ENCODE measurements around the gene INPP5F.
"Not testable (repeated sequence)": the region's sequence is repeated elsewhere in the genome, so short reads cannot be mapped to it uniquely, and the experiment has no call there.

INPP5F gene

DNA sequence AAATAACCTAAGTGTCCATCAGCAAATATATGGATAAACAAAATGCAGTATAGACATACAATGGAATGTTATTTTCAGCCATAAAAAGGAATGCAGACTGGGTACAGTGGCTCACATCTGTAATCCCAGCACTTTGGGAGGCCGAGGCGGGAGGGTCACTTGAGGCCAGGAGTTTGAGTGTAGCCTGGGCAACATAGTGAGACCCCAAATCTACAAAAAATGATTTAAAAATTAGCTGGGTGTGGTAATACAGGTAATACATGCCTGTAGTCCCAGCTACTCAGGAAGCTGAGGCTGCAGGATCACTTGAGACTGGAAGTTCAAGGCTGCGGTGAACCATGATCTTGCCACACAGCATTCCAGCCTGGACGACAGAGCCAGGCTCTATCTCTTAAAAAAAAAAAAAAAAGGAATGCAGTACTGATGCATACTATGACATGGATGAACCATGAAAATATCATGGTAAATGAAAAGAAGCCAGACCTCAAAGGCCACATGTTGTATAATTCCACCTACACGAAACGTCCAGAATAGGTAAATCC, 139.9 kb downstream of the INPP5F start:
- in situ Hi-C loops (cut with MboI; ENCODE audit: low sequenced_read_pairs, unreplicated experiment): no loop called here
- TF ChIP-seq, protein P1, sequence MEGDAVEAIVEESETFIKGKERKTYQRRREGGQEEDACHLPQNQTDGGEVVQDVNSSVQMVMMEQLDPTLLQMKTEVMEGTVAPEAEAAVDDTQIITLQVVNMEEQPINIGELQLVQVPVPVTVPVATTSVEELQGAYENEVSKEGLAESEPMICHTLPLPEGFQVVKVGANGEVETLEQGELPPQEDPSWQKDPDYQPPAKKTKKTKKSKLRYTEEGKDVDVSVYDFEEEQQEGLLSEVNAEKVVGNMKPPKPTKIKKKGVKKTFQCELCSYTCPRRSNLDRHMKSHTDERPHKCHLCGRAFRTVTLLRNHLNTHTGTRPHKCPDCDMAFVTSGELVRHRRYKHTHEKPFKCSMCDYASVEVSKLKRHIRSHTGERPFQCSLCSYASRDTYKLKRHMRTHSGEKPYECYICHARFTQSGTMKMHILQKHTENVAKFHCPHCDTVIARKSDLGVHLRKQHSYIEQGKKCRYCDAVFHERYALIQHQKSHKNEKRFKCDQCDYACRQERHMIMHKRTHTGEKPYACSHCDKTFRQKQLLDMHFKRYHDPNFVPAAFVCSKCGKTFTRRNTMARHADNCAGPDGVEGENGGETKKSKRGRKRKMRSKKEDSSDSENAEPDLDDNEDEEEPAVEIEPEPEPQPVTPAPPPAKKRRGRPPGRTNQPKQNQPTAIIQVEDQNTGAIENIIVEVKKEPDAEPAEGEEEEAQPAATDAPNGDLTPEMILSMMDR (IDR thresholded peaks at IDR 0.05; ENCODE audit: borderline replicate concordance, control extremely low read depth, extremely low read depth, insufficient read depth, missing control alignments): no peak
- DNase-seq (ENCODE audit: low spot score): no peak

DNA sequence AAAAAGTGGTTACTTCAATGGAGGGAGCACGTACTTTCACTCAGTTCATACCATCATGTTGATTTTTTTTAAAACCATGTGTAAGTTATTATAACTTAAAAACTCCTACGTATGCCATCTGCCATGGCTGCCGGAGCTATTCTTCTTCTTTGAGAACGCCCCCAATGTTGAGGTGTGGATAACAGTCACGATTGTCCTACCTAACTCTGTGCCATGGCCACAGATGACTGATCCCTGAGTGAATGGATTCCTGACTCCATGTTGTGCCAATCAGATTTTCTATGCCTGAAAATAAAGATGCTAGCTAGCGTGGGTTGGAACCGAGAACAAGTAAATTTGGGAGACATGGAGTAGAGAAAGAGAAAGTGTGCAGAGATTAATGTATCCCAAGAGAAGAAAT, 141.5 kb downstream of the INPP5F start:
- in situ Hi-C loops (cut with MboI; ENCODE audit: low sequenced_read_pairs, unreplicated experiment): no loop called here
- no peak for DNase-seq (ENCODE audit: low spot score)
- TF ChIP-seq, protein P1 (IDR thresholded peaks at IDR 0.05; ENCODE audit: borderline replicate concordance, control extremely low read depth, extremely low read depth, insufficient read depth, missing control alignments): no peak

DNA sequence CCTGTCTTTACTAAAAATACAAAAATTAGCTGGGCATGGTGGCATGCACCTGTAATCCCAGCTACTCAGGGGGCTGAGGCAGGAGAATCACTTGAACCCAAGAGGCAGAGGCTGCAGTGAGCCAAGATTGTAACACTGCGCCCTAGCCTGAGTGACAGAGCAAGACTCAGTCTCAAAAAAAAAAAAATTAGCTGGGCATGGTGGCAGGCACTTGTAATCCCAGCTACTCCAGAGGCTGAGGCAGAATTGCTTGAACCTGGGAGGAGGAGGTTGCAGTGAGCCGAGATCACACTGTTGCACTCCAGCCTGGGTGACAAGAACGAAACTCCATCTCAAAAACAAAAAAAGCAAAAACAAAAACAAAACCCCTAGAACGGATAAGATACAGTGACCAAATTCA, 143.5 kb downstream of the INPP5F start:
- in situ Hi-C loops (cut with MboI; ENCODE audit: low sequenced_read_pairs, unreplicated experiment): not testable (repeated sequence)

DNA sequence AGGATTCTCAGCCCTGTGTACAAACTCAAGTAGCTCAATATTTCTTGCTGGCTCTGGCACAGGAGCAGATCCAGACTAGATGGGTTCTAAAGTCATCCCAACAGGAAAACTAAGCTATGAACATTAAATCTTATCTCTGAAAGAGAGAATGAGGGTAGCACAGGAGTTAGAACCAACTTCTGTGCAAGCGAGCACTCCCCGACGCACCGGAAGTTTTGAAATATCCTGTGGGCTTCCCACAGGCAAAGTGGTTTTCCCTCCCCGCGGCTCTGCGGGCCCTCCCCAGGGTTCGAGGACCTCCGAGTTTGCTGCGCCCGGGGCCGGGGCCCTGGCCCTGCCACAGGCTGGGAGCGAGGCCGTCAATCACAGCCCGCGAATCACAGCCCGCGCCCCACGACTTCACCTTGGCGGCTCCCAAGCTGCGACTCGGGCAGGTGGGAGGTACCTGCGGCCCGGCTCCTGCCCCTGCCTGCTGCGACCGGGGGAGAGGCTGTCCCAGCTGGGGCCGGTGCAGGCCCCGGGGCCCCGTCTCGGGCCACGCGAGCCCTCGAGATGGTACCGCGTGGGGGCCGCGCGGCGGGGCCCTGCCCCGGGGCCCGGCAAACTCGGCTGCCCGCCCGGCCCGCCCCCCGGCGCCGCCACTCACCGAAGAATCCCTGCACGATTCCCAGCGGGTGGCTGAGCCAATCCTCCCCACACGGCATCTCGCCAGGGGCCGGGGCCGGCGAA, 146.2 kb downstream of the INPP5F start:
- in situ Hi-C loops (cut with MboI; ENCODE audit: low sequenced_read_pairs, unreplicated experiment): no loop called here
- TF ChIP-seq, protein P1 (IDR thresholded peaks at IDR 0.05; ENCODE audit: borderline replicate concordance, control extremely low read depth, extremely low read depth, insufficient read depth, missing control alignments): no peak
- peak; percentile 70 for DNase-seq (ENCODE audit: low spot score)

More for the DNA sequence above, 143.5 kb downstream of the INPP5F start:
- DNase-seq (ENCODE audit: low spot score): not testable (repeated sequence)

DNA sequence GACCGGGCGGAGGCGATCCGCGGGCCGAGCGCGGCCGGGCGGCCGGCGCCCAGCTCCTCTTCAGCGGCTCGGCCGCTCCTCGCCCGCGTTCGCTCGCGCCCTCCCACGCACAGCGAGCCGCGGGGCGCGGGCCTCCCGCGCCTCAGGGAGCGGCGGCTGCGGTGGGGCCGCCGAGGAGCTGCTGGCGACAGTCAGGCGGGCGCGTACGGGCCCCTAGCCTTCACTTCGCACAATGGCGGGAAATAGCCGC, 146.7 kb downstream of the INPP5F start, which contains the start of gene MCMBP:
Gene MCMBP (minus strand): TSS at position 234 of the 250 bp plus-strand sequence. CDS start 259 bp downstream, outside the sequence.
- in situ Hi-C loops (cut with MboI; ENCODE audit: low sequenced_read_pairs, unreplicated experiment): no loop called here
- DNase-seq (ENCODE audit: low spot score): no peak

DNA sequence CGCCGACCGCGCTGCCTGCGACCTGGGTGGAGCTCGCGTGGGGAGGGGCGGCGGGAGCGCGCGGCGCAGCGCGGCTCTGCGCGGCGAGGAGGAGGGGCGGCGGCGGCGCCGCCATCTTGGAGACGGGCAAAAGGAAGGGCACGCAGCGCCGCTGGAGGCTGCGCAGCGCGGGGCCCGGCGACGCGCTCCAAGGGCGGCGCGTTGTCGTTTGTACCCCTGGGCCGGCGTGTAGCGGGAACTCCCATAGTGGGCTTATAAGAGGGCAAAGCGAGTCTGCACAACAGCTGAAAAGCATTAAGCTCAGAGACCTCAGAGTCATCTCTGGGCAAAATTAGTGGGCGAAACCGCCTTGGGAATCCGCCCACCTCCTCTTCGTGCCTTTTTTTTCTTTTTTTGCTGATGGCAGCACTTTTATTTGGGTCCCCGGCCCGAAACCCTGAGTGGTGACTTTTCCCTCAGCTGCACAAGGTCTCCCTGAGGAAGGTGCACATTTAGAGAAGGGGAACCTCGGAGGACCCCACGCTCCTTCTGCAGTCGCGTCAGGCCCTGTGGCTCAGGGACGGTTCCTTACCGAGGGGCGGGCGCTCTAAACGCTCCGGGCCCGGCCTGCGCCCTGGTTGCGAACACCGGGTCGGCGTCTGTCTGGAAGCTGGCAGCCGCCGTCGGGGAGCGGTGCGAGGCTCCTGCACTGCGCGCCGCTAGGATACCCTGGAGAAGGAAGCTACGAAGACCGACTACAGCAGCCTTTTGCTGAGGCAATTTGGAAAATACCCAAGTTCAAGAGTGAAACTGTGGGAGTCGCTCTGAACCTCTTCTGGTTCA, 147.2 kb downstream of the INPP5F start:
- TF ChIP-seq, protein P1 (IDR thresholded peaks at IDR 0.05; ENCODE audit: borderline replicate concordance, control extremely low read depth, extremely low read depth, insufficient read depth, missing control alignments): no peak
- in situ Hi-C loops (cut with MboI; ENCODE audit: low sequenced_read_pairs, unreplicated experiment): no loop called here

More for the DNA sequence above, 146.7 kb downstream of the INPP5F start, which contains the start of gene MCMBP:
- TF ChIP-seq, protein P1 (IDR thresholded peaks at IDR 0.05; ENCODE audit: borderline replicate concordance, control extremely low read depth, extremely low read depth, insufficient read depth, missing control alignments): no peak

DNA sequence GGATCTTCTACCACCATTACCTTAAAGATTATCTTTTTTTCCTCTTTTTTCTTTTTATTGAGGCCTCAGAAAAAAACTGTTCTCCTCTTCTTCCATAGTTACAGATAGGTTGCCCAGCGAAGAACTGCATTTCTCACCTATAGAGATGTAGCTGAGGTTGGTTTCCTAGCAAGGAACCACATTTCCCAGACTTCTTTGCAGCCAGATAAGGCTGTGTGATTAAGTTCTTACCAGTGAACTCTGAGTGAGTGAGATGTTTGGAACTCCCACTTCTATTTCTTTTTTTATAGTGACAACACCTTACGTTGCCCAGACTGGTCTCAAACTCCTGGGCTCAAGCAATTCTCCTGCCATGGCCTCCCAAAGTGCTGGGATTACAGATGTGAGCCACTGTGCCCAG, 152.7 kb downstream of the INPP5F start:
- in situ Hi-C loops (cut with MboI; ENCODE audit: low sequenced_read_pairs, unreplicated experiment): no loop called here
- DNase-seq (ENCODE audit: low spot score): no peak
- TF ChIP-seq, protein P1 (IDR thresholded peaks at IDR 0.05; ENCODE audit: borderline replicate concordance, control extremely low read depth, extremely low read depth, insufficient read depth, missing control alignments): no peak

More for the DNA sequence above, 147.2 kb downstream of the INPP5F start:
- peak; percentile 91 for DNase-seq (ENCODE audit: low spot score)
